CD1c-positive myeloid dendritic cell (primary cell): Measurements from ENCODE around the gene PARP12.

Experiments used
- DNase-seq: peaks from one replicate; pipeline ENCODE4 v3.0.0-alpha.2; 2016; ENCODE audit errors: extremely low spot score

The PARP12 gene

DNA sequence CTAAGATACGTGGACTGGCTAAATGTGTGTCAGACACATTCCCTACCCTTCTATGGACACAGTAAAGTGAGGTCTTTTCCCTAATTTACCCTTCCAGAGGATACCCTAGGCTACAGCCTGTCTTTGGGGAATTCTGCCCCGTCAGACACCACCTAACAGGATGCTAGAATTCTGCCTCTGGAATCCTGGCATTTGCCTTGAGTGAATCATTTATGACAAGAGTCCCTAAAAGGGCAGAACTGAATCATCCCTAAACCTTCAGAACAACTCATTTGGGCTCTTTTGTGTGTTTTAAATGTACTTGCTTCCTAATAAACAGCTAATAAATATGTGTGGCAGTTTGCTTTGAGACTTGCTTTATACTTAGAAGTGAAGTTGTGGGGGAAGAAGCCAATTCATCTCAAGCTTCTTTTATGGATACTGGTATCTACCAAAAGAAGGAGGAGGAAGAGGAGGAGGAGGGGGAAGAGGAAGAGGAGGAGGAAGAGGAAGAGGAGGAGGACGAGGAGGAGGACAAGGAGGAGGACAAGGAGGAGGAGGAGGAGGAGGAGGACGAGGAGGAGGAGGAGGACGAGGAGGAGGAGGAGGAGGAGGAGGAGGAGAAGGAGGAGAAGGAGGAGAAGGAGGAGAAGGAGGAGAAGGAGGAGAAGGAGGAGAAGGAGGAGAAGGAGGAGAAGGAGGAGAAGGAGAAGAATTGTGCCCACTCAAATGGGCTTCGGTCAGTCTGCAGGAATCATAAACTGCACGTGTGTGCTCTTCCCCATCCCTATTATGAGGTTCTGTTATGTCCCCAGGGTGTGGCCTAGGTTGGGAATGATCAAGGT lies 27.1 kb downstream of the PARP12 start:
- DNase-seq, result no peak

DNA sequence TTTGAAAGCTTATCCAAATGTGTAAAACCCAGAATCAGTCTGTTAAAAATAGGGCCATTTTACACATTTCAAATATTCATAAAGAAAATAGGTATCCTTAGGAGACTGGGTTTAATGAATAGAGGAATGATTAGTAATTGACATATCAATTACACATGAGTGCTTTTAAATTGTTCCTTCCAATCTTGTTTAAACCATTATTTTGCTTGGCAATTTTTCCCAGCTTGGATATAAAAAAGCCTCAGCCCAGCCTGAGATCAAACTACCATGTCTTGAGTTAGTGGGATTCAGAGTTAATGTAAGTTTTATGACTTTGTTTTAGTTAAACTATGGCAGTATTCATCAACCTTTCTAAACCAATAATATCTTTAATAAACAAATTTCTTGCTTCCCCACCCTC lies 28.3 kb downstream of the PARP12 start:
- DNase-seq, result no peak

DNA sequence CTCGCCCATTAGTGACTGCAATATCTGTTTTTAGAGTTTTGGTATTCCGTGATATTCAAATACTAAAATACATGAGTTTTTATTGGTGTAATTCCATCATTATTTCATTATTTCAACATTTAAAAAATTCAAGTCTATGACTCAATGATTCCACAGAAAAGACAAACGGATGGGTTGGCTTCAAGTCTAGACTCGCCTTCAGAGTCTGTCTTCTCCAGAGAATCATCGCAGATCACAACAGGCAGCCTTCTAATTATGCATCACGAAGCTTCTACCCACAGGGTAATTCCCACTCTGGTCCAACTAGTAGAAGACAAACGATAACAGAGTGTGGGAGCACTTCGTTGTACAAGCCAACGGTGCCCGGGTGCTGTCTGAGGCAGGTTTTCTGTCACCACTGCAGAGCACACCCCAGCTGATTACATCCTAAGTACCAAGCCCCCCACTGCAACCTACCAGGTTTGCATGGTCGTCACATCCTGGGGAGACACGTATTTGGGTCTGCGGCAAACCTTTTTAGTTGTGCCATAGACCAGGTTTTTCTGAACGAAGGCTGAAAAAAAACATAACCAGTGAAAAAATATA lies 28.9 kb downstream of the PARP12 start:
- DNase-seq, result no peak

DNA sequence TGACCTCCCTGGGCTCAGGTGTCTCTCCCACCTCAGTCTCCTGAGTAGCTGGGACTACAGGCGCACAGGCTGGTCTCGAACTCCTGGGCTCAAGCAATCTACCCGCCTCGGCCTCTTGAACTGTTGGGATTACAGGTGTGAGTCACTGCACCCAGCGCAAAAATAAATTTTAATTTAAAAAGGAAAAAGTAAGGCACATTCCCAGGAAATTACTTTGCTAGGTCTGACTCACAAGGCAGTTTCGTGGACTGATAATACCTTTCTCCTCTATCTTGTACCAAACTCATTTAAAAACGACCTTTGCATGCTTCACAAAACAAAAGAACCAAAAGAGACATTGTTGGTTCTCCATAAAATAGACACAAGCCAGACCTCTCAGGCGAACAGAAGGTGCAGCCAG lies 29.7 kb downstream of the PARP12 start:
- no peak for DNase-seq

DNA sequence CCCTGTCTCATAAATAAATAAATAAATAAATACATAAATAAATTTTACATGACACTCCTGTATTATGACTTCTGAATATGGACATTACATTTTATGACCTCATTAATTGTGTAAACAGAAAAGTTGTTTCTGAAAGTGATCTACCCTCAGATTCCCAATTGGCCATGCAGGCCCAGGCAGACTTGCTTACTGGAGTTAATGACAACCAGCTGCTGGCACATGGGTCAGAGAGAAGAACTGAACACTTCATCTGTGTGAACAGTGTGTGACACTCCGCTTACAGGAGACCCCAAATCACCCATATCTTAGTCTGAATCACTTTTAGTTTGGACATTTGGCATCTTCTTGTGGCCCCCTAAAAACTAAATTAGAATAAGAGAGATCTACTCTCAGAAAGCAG lies 31.4 kb downstream of the PARP12 start:
- DNase-seq, result no peak

DNA sequence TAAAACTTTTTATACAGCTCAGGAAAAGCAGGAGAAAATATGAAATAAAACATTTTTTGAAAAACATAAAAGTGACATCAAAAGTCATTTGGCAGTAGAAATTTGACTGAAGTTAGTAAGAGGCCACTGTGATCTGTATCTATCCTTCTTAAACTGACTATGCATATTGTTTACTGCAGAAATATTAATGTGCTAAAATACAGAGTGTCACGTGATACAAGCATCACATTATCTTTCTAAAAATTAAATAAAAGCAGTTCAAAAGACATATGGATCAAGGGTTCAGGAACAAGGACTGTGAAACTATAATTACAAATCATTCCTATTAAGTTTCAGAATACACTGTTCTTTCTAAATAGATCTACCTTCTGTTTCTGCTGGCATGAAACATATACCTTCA lies 33.7 kb downstream of the PARP12 start:
- DNase-seq, result no peak

DNA sequence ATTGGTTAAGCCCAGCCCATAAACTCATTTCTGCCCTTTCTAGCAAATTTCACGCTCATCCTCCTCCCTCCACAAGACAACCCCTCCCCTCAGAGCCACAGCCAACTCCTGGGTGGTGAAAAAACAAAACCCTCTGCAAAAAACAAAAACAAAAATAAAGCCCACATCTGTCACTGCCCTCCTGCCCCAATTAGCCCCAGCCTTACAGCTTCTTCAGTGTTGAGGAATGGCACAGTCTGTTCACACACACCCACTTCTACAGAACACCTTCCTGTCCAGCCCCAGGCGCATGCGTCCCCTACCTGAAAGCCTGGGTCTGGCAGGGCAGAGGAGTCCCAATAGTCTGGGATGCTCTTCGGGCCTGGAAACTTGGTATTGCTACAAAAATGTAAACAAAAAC lies 34.4 kb downstream of the PARP12 start:
- DNase-seq, result no peak

DNA sequence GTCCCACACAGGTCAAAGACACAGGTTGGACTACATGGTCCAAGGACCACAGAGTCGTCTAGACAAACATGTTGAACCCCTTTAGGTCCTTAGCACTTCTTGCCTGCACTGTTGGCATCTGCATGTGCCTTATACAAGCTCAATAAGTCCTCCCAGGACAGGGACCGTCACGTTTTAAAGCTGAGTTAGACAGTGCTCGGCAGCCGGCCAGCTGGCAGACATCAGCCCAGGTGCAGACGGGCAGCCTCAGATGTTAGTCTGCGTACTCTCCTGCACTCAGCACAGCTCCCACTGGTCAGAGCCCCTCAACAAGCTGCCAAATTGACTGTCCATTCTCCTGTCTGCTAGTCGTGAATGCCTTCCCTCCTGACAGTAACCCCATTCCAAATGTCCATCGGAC lies 34.9 kb downstream of the PARP12 start:
- no peak for DNase-seq

DNA sequence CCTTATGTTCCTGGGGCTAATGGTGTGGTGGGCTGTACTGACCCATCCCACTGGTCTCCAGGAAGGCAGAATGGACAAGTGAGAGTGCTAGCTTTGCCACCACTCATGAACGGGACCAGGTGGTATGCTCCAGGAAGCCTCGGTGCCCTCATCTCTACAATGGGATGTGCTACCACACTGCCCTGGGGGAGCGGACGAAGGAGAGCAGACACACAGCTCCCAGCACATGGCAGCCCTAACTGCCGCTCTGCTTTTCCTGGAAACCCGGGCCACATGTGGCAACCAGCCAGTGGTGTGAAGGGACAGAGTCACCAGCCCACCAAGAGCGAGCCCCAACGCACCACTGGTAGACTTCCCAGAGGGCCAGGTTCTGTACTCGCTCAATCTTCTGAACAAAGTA lies 35.8 kb downstream of the PARP12 start:
- DNase-seq, result no peak

DNA sequence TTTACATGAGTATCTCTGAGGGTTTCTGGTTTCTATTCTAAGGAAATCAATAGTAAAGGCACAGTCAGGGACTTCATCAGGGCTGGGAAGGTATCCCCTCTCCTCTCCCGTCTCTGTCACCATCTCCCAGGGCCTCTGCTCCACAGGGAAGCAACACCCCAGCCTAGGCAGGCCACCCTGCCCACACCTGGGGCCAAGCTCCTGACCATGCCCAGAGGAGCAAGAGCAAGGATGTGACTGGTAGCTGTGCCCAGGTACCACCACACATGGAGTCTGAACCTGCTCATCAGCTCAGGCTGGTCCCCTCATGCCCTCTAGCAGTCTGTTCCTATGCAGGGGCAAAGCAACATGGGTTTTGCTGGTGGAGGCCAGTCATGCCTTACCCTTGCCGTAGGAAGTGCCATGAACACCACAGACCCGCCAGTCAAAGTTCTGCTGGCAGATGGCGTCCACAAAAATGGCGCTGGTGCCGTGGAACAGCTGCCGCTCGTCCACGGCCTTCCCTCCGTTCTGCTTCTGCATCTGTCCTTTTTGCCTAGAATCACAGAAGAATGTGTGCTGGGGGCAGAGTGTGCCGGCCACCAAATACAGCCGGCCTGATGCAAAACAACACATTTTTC lies 36.8 kb downstream of the PARP12 start:
- no peak for DNase-seq

DNA sequence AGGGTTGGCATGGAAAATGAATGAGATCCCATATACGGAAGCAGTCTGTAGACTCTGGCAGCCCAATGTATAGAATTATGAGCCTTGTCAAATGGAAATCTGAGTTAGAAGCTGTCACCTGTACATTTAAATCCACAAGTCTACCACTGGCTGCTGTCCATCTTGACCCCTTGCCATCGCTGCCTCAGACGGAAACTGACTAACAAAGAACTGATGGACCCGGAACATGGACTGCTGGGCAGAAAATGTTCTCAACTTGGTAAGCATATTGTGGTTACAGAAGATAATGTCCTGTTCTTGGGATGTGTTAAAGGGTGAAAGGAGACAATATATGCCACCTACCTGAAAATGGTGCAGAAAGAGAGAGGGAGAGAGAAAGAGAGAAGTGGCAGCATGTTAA lies 37.5 kb downstream of the PARP12 start:
- no peak for DNase-seq

DNA sequence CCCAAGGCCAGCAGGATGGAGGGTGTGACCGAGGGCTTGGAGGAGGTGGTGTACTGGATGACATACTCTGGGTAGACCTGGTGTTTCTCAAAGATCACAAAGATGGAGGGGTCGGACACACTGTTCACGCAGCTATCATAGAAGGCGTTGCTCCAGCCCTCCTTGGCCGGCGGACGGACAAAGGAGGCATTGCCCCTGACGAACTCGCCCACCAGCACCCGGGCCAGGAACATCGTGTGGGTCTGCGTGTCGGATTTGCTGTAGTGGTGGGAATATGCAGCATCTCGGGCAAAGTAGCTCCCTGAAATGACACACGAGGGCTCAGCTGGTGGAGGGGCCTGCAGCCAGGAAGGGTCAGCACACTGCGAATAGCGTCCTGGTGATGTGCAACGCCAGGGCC lies 38.2 kb downstream of the PARP12 start:
- DNase-seq, result no peak

DNA sequence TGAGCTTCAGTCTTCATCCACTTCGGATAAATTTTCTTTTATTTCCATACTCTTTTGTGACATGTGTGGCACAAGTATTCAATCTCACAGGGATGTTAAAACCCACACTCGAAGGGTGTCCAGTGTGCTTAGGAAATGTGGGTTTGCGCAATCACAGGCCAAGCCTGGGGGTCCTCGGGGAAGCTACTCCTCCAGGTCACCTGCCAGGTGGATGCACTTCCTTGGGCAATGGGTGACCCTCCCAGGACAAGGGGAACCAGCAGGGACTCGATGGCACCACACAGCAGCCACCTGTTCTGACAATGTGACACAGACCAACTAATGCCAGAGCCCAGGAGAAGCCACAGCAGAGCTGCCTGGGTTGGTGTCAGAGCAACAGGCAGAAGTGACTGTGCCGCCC lies 39.0 kb downstream of the PARP12 start:
- no peak for DNase-seq

DNA sequence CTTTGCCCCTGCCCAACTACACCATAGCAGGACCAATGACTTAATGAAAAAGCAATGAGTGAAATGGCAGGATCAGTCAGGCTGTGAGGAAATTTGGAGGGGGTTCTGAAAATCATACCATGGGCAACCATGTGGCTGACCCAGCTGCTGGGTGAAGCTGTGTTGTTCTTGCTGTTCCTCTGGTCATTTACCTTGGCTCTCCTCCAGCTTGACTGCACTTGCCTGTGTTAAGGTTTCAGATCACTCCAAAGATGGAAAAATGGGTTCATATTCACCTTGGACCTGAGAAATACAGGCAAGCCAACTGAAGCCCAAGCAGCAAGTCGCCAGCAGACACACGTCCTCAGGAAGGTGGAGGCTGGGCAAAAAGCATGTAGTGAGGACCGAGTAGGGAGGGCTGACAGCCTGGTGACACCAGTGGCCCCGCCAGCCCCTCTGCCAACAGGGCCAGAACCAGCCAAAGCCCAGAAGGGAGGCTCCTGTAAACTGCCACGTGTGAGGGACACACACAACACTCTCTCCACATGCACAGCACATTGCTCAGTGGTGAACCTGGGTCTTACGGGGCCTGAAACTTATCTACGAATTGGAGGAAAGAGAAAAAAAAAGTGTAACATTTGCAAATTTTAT lies 40.1 kb downstream of the PARP12 start:
- DNase-seq, result no peak

DNA sequence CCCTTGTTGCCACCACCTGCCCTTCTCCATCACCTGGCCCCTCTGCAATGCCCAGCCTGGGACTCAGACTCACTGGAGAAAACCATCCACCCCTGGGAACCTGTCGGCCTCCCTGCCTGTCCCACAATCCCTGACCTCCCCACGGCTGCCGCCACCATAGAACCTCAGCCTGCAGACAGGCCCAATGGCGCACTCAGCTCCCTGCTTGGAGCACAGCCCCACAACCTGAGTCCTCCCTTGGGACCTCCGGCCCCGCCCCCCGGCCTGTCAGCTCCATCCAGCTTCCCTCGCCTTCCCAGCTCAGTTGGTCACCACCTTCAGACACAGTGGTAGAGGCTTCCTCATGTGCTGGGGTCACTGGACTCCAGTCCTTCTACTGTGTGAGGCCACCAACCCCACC lies 41.1 kb downstream of the PARP12 start:
- DNase-seq, result no peak

DNA sequence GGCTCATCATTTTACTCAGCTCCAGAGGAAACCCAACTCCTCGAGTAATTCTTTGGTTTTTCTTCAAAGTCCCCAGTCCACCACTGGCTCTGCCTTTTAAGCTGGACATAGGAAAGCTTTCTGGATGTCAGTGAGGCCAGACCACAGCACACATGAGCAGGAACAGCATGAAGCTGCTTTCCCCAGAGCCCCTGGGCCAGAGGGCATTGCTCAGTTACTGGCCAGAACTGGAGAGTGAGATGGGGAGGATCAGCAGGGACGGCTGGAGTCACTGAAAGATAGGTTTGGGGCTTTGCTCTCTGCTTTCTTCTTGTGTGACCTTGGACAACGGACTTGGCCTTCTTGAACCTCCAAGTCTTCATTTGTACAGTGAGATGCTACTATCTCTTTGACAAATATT lies 43.1 kb downstream of the PARP12 start:
- DNase-seq, result no peak

DNA sequence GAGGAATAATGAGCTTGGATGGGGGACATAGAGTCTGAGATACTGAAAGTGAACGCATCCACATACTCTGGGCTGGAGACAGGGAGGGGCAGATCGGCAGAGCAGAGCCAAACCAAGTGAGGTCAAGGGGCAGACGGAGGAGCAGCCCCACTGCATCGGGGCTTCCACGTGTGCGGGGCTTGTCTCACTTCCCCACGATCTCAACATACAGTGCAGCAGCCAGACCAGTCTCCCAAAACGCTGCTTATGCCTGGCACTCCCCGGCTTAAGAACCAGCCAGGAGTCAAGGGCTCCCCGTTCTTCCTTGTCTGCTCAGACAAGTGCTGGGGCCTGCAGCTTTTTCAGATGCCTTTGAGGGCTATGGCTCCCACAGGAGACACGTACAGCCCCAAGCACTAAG lies 43.6 kb downstream of the PARP12 start:
- DNase-seq, result no peak

DNA sequence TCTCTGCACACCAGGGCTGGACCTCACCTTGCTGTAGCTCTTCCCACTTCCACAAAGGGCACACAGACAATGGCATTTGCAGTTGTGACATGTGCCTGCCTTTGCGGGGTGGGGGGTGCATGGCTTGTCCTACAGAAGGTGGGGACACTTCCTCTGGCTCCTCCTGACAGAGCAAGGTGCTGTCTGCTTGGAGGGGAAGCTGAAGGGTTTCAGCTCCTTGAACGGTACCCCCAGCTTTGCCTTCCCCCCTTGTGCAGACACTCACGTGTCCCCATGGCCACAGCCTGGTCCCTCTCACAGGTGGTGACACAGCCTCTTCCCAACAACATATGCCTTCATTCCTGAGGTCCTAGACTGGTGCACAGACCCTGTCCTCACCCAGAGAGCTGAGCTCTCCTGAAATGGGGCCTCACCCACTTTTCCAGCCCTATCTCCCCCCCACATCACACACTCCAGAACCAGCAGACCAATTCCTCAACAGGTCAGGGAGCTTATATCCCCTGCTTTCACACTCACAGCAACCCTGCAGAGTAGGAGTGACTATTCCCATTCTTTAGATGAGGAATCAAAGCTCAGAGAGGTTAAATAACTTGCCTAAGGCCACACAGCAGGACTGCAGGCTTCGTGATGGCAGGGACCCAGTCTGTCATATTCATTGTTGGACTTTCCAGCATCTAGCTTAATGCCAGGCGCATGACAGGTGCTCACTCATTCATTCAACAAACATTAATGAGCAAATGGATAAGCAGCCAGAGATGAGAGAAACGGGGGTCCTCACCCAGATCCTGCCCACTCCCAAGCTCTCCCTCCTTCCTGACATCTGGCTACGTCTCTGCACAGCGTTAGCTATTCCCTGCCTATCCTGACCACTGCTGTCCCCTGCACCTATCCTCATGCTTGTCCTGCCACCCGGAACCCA lies 44.4 kb downstream of the PARP12 start:
- no peak for DNase-seq

DNA sequence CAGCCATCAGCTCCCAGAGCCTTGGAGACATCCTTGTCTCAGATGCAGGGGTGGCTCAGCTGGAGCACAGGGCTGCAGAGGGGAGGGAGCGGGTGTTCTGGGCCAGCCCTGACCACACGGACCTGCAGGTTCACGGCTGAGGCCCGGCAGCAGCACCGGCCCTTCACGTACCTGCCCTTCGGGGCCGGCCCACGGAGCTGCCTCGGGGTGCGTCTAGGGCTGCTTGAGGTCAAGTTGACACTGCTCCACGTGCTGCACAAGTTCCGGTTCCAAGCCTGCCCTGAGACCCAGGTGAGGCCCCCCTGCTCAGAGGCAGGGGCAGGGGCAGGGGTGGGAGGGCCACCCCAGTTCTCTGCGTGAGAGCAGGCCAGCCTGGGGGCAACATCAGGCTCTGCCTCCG lies 45.2 kb downstream of the PARP12 start:
- DNase-seq, result no peak

DNA sequence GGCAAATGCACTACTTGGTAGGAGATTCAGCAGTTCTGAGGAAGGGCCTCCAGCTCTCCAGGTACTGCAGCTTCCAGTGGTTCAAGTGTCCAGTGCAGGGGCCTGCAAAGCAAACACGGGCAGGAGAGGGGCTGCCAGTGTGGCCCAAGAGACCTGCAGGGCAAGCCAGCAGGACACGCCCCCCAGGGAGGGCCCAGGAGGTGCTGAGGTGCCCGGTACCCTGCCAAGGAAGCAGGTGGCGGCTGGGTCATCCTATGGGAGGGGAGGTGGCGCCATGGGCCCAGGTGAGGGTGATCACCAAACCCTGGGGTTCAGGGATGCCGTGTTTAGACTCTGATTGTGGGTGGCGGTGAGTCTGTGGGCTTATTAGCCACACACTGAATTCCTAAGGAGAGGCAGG lies 45.7 kb downstream of the PARP12 start:
- DNase-seq, result no peak

DNA sequence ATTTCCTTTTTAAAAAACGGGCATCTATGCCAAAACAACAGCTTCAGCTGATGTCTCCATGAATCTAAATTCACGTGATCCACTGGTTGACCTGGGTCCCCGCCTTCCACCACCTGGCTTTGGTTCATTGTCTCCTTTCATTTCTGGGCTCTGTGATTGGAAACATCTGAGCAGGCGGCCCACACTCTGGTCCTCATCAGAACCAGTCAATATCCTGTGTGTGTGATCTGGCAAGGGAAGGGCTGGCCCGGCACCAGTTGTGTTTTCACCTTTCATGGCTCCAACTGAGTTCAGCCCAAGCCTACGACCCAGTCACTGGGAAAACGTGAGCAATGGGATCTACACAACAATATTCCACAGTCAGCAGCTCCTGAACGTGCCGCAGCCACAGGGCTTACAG lies 46.2 kb downstream of the PARP12 start:
- DNase-seq, result no peak

DNA sequence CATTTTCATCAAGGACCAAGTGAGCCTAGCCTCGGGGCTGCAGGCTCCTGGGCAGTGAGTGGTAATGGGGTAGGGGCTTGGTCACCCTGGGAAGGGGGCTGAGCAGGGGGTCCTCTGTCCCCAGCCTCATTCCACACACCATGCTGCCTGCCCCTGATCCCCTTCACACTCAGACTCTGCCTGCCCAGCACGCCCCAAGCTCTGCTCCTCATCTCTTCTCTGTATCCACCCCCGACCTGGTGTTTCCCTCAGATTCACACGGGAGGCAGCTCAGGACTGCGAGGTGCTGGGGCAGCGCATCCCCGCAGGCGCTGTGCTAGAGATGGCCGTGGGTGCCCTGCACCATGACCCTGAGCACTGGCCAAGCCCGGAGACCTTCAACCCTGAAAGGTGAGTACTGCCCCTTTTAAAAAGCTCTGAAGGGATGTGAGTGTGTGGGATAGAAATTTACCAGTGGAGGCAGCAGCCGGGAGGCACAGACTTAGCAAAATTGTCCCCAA lies 47.2 kb downstream of the PARP12 start:
- DNase-seq, result no peak
